ENCODE data around the gene RELN.

GRCh38 chr7:103762065-103762760, 227.2 kb downstream of the RELN start:
- no peak for TF ChIP-seq FOXA1 (IDR thresholded peaks at IDR 0.05)
- no peak for TF ChIP-seq SP1 (IDR thresholded peaks at IDR 0.05)
- no peak for TF ChIP-seq TARDBP (IDR thresholded peaks at IDR 0.05)
- no peak for TF ChIP-seq SUZ12 (IDR thresholded peaks at IDR 0.05)
- no peak for TF ChIP-seq BHLHE40 (IDR thresholded peaks at IDR 0.05; ENCODE audit: borderline replicate concordance)
- no peak for TF ChIP-seq LEF1 (IDR thresholded peaks at IDR 0.05; ENCODE audit: borderline replicate concordance)

All from HEK293T (cell line).